CD4-positive, alpha-beta T cell (primary cell): Measurements from ENCODE around the gene KIF7. TPM values are rescaled to one million over a fixed set of nuclear protein-coding genes. Genes with fewer than 3 reads are reported as not detected.

Experiments used
- ATAC-seq: fragments of 200-7000 bp; cut with Tn5 transposase; one replicate; pipeline ENCODE4 v1.10.0; 2022; ENCODE audit warnings: mild to moderate bottlenecking; ENCODE audit not compliant: poor library complexity
- CTCF ChIA-PET: fragments of 350-600 bp; sonication (Branson Sonifier 250); formaldehyde crosslinking; loops from one replicate; lab custom pipeline; 2021; ENCODE audit warnings: antibody characterized with exemption, inconsistent platforms; lab: Charles Lee
- POLR2A ChIA-PET: fragments of 350-600 bp; sonication (Branson Sonifier 250); formaldehyde crosslinking; loops from one replicate; lab custom pipeline; 2021; ENCODE audit warnings: antibody characterized with exemption, inconsistent platforms; lab: Charles Lee
- DNase-seq, 14 experiments: peaks; one replicate each; pipeline ENCODE4 v3.0.0-alpha.2; 2013 to 2020; ENCODE audit warnings: mixed read lengths in 2 of 14
- H3K27ac ChIP-seq, 2 donors: one replicate each; pipeline versions ENCODE4 v1.5.1 to v1.7.0; 2013; ENCODE audit warnings: low read length in 2 of 2, low read depth in 1 of 2, mild to moderate bottlenecking in 1 of 2
- H3K27me3 ChIP-seq, 2 experiments: 1 replicate in 1 of 2; 2 replicates in 1 of 2; pipeline versions ENCODE4 v1.6.1 to v1.7.0; 2013; ENCODE audit warnings: low read length in 2 of 2, control low read depth in 1 of 2, mild to moderate bottlenecking in 1 of 2, moderate library complexity in 1 of 2; ENCODE audit not compliant: insufficient read depth in 2 of 2, control insufficient read depth in 1 of 2
- H3K36me3 ChIP-seq: one replicate; pipeline ENCODE4 v1.6.1; 2013; ENCODE audit warnings: low read length, control low read depth; ENCODE audit not compliant: insufficient read depth
- H3K4me1 ChIP-seq: one replicate; pipeline ENCODE4 v1.6.1; 2013; ENCODE audit warnings: low read length, control low read depth; ENCODE audit not compliant: insufficient read depth
- H3K4me3 ChIP-seq: one replicate; pipeline ENCODE4 v1.5.1; 2013; ENCODE audit warnings: mild to moderate bottlenecking, low read length, moderate library complexity
- H3K9me3 ChIP-seq, 2 experiments: 1 replicate in 1 of 2; 2 replicates in 1 of 2; pipeline versions ENCODE4 v1.6.1 to v1.7.0; 2013; ENCODE audit warnings: low read length in 2 of 2, mild to moderate bottlenecking in 2 of 2, control low read depth in 1 of 2, moderate library complexity in 1 of 2; ENCODE audit not compliant: control insufficient read depth in 1 of 2, insufficient read depth in 1 of 2
- H3K27ac Mint-ChIP-seq: one replicate; pipeline ENCODE4 v1.8.0; 2020; ENCODE audit warnings: mixed read lengths
- H3K27me3 Mint-ChIP-seq: one replicate; pipeline ENCODE4 v1.8.0; 2021; ENCODE audit warnings: mixed read lengths
- H3K36me3 Mint-ChIP-seq: one replicate; pipeline ENCODE4 v1.8.0; 2021; ENCODE audit warnings: low read depth, mixed read lengths
- H3K4me1 Mint-ChIP-seq: one replicate; pipeline ENCODE4 v1.8.0; 2021; ENCODE audit warnings: low read depth, mixed read lengths
- H3K4me3 Mint-ChIP-seq: one replicate; pipeline ENCODE4 v1.8.0; 2020; ENCODE audit warnings: mild to moderate bottlenecking, mixed read lengths
- H3K9me3 Mint-ChIP-seq: one replicate; pipeline ENCODE4 v1.8.0; 2020; ENCODE audit warnings: mixed read lengths
- intact Hi-C, 2 experiments: fragments of 100-400 bp; cut with DNase I in 1 of 2; cut with micrococcal nuclease in 1 of 2; formaldehyde crosslinking; loops; one replicate each; pipeline versions ENCODE4 v1.15.1 to v1.9.0; 2023 to 2025; cut with DNase I, micrococcal nuclease
- total RNA-seq, 174 experiments: library from RNA in 2 of 174; stranded (reverse) in 2 of 174; gene quantifications; one replicate each; pipeline ENCODE4 v1.2.3 and lab custom pipeline; 2021 to 2026
- TF ChIP-seq, protein P1 (sequence below): fragments of 200-600 bp; IDR thresholded peaks from one replicate; pipeline ENCODE4 v1.8.0; 2022; ENCODE audit warnings: antibody characterized with exemption, mild to moderate bottlenecking

KIF7 gene
- total RNA-seq, 2 experiments from 2014 or later = 0.08 to 0.20 TPM

DNA sequence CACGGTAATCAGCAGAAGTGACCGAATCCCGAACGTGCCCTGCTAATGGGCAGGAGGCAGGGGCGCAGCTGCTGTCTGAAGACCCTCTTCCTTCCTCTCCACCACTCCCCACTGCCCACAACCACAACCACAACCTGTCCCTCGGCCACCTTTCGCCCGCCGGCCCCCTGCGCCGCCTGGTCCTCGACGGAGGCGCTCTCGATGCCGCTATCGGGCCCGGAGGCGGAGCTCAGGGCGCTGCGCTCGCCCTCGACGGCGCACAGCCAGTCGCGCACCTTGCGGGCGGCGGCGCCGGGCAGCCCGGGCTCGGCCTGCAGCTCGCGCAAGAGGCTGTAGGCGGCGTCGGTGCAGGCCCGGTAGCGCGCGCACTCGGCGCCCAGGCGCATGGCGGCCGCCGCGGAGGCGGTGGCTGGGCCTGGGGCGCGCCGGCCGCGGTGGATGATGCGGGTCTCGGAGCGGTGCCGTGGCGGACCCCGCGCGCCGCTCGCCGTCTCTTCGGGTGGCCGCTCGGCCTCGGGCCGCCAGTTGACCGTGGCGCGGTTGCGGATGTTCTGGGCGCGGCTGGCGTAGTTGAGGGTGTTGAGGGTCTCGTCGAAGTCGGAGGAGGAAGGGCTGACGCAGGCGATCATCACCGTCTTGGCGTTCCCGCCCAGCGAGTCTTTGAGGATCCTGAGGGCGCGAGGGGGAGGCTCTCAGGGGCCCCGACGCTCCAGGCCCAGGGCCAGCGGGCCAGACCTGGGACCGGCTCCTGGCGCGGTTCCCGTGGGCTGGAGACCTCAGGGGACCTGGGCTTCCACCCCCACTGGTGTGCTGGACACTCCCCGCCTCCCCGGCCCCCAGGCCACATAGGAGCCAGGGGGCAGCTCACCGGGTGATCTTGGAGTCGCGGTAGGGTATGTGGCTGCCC is 6.9 kb downstream of the KIF7 start:
- TF ChIP-seq, protein P1, sequence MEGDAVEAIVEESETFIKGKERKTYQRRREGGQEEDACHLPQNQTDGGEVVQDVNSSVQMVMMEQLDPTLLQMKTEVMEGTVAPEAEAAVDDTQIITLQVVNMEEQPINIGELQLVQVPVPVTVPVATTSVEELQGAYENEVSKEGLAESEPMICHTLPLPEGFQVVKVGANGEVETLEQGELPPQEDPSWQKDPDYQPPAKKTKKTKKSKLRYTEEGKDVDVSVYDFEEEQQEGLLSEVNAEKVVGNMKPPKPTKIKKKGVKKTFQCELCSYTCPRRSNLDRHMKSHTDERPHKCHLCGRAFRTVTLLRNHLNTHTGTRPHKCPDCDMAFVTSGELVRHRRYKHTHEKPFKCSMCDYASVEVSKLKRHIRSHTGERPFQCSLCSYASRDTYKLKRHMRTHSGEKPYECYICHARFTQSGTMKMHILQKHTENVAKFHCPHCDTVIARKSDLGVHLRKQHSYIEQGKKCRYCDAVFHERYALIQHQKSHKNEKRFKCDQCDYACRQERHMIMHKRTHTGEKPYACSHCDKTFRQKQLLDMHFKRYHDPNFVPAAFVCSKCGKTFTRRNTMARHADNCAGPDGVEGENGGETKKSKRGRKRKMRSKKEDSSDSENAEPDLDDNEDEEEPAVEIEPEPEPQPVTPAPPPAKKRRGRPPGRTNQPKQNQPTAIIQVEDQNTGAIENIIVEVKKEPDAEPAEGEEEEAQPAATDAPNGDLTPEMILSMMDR = no peak
- DNase-seq (no peak), ATAC-seq (no peak)
- ChIA-PET CTCF (no interaction called here), POLR2A (no interaction called here)
- Histone ChIP-seq H3K36me3 (no peaks in the 10 kb centered on the region), H3K27me3 (peaks cover 9 to 11% of the 10 kb centered on the region in 2 experiments), H3K4me1 (no peaks in the 10 kb centered on the region), H3K9me3 (peaks cover 0 to 15% of the 10 kb centered on the region in 2 experiments), H3K27ac (no peak overlapping the region), H3K4me3 (no peak overlapping the region)
- Mint-ChIP-seq H3K27ac (no peak overlapping the region), H3K4me1 (peaks cover 4% of the 10 kb centered on the region), H3K9me3 (no peaks in the 10 kb centered on the region), H3K36me3 (no peaks in the 10 kb centered on the region), H3K27me3 (peaks cover 17% of the 10 kb centered on the region), H3K4me3 (no peak overlapping the region)
- intact Hi-C loops = no loop called here

DNA sequence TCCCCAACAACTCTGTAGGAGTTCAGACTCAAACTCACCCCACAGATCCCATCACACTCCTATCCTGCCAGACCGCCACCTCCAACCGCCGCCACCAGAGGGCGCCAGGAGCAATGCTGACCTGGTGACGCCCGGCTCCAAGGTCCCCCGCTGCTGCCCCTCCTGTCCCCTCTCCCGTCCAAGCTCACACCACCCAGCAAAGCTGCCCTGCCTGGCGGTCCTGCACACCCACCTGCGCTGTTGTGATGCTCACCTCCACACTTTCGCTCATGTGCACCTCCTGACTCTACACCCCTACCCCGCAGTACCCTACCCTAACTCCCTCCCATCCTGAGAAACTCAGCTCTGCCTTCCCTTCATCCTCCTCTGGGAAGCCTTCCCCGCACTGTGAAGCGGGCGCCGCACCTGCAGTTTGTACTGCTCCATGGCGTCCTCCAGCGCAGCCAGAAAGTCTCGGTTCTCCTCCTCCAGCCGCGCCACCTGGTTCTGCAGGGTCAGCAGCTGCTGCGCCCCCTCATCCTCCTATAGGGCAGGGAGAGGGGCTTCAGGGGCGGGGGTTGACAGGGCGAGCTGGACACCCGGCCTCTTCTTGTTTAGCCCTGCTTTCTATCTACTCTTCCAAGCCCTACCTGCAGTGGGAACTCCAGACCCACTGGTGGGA is 7.9 kb downstream of the KIF7 start:
- H3K9me3 ChIP-seq = peaks cover 0 to 15% of the 10 kb centered on the region in 2 experiments
- peak; percentile 28 to 63 (median 44) for DNase-seq
- Mint-ChIP-seq H3K27ac (no peak overlapping the region), H3K27me3 (peaks cover 9% of the 10 kb centered on the region), H3K4me1 (no peaks in the 10 kb centered on the region), H3K36me3 (no peaks in the 10 kb centered on the region), H3K4me3 (no peak overlapping the region), H3K9me3 (no peaks in the 10 kb centered on the region)
- no peak for ATAC-seq
- peaks cover under 1 to 2% of the 10 kb centered on the region in 2 experiments for H3K27me3 ChIP-seq
- no peaks in the 10 kb centered on the region for H3K4me1 ChIP-seq
- CTCF ChIA-PET = no interaction called here
- no peaks in the 10 kb centered on the region for H3K36me3 ChIP-seq
- intact Hi-C loops = no loop called here
- TF ChIP-seq, protein P1 = peak; percentile 61
- POLR2A ChIA-PET = no interaction called here
- H3K4me3 ChIP-seq = no peak overlapping the region
- H3K27ac ChIP-seq = no peak overlapping the region

DNA sequence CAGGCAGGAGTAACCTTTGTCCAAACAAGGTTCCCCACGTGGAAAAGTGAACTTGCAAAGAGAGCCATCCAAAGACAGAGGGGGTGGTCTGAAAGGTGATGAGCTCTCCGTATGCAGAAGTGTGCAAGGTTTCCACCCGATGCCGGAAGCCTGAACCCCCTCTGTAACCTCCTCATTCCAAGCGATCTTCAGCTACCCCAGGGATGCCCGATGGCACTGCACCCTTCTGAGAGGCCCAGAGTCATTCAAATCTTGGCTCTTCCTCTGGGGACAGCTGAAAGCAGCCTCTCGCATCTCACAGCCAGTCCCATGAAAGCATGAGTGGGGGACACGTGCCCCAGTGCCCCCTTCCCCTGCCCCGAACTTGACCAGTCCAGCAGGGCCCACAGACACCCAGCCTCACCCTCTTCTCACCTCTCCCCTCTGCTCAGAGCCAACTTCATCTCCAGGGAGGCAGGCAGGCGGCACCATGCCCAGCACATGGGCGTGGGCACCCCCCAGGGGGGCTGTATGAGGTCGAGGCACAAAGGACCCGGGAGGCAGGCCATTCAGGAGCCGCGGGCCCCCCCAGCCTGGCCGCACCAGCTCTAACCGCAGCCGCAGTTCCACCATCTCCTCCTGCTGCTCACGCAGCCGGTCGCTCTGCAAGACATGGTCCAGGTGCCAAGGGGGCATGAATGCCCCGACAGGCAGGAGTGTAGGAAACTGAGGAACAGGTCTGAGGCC is 8.7 kb downstream of the KIF7 start:
- TF ChIP-seq, protein P1 = no peak
- no peaks in the 10 kb centered on the region for H3K36me3 ChIP-seq
- intact Hi-C loops = no loop called here
- Mint-ChIP-seq H3K27me3 (peaks cover 2% of the 10 kb centered on the region), H3K4me1 (no peaks in the 10 kb centered on the region), H3K36me3 (no peaks in the 10 kb centered on the region), H3K4me3 (no peak overlapping the region), H3K27ac (no peak overlapping the region), H3K9me3 (no peaks in the 10 kb centered on the region)
- CTCF ChIA-PET = no interaction called here
- DNase-seq (no peak), ATAC-seq (no peak)
- H3K27me3 ChIP-seq = no peaks in the 10 kb centered on the region
- no peak overlapping the region for H3K4me3 ChIP-seq
- H3K9me3 ChIP-seq = peaks cover 0 to 15% of the 10 kb centered on the region in 2 experiments
- POLR2A ChIA-PET = no interaction called here
- H3K4me1 ChIP-seq = no peaks in the 10 kb centered on the region
- no peak overlapping the region for H3K27ac ChIP-seq
